ENCODE measurements around the gene SUPT20HL2.
"Not testable (repeated sequence)": the region's sequence is repeated elsewhere in the genome, so short reads cannot be mapped to it uniquely, and the experiment has no call there.

Gene SUPT20HL2

DNA sequence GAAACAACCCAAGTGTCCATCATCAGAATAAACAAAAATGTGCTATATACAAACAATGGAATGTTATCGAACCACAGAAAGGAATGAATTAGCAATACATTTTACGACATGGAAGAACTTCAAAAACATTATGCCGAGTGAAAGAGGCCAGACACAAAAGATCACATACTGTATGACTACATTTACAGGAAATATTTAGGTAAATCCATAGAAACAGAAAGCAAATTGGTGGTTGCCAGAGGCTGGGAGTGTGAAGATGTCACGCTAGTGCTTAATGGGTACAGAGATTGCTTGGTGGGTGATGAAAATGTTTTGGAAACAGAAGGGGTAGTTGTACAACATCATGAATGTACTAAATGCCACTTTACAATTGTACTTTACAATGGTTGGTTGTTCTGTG, 5.1 kb downstream of the SUPT20HL2 start:
- not testable (repeated sequence) for DNase-seq

DNA sequence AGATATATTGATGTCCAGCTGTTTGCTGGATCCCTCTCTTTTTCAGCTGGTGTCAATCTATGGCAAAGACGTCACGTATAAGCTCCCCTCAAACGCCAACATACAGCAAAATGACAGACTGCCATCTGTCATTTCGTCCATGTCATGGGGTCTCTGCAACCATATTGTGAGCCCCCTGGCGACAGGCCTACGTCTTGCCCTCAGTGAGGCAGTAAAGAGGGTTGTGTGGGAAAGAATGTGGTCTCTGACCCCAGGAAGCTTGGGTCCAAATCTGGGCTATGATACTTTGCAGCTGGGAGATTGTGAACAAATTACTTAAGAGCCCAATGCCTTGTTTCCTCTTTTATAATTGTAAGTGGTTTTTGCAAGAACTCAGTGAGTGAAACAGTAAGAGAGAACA, 7.4 kb downstream of the SUPT20HL2 start:
- no peak for DNase-seq

DNA sequence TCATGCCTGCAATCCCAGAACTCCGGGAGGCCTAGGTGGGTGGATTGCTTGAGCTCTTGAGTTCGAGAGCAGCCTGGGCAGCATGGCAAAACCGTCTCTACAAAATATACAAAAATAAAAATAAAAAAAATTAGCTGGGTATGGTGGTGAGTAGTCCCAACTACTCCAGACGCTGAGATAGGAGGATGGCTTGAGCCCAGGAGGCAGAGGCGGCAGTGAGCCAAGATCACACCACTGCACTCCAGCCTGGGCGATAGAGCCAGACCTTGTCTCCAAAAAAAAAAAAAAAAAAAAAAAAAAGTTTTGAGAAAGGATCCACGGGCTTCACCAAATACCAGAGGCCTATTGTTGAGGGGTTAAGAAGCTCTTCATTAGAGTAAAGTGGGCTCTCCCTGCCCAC, 8.0 kb downstream of the SUPT20HL2 start:
- DNase-seq: no peak

DNA sequence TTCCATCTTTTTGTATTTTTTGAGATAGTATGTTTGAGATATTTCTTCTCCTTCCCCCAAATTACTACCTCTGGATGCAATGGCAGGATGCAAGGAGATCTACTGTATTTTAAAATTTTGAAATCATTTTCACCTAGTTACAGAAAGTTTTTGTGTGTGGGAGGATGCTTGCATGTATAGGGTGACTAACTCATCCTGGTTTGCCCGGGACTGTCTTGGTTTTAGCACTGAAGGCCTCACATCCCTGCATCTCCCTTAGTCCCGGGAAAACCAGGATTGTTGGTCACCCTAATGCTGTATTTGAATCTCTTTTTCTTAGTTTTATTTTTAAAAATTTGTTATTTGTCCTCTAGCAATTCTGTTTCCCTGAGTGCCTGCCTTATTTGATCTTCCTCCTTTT, 12.1 kb downstream of the SUPT20HL2 start:
- no peak for DNase-seq

GRCh38 chrX:24301060-24301459, 12.8 kb downstream of the SUPT20HL2 start:
- no peak for DNase-seq

DNA sequence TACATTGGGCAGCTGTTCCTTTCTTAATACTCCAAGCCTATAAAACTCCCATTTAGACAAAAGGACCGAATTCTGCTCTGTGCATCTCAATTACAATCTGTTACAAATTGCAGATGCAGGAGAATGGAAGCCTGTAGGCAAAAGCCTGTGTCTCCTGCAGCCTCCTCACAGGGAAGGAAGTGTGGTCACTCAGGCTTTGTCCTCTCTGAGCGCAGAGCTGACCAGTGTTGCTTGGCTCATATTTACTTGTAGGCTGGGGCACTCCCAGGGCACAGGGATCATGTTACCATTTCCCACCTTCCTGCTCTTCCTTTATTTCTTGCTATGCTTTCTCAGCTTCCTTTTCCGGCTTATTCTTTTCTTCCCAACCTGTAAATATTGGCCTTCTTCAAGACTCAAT, 15.7 kb downstream of the SUPT20HL2 start:
- DNase-seq: no peak

DNA sequence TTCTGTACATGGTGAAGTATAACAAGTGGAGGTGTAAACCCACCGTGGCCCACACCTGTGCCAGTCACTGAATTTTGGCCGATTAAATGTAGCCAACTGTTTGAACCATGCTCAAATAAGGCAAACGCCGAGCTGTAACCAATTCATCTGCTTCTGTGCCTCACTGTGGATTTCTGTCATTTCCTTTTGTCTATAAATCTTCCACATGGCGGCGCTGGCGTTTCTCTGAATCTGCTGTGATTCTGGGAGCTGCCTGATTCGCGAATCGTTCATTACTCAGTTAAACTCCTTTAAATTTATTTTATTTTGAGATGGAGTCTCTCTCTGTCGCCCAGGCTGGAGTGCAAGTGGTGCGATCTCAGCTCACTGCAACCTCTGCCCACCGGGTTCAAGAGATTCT, 19.2 kb downstream of the SUPT20HL2 start:
- no peak for DNase-seq

DNA sequence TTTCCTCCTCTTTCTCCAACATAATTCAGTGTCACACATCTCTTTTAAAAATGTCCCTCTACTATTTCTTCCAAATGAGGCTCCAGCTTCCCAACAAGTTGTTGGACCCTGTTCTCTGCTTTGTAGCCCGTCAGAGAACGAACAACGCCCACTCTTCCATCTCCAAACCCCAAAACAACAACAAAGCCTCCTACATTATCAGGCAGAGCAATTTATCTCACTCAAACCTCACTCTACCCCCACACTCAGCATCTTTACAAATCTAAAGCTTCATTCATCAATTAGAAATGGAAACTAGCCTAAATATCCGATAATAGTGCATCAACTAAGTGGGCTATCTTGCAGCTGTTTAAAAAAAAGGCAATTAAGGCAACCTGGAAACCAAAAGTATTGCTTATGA, 20.5 kb downstream of the SUPT20HL2 start:
- no peak for DNase-seq

DNA sequence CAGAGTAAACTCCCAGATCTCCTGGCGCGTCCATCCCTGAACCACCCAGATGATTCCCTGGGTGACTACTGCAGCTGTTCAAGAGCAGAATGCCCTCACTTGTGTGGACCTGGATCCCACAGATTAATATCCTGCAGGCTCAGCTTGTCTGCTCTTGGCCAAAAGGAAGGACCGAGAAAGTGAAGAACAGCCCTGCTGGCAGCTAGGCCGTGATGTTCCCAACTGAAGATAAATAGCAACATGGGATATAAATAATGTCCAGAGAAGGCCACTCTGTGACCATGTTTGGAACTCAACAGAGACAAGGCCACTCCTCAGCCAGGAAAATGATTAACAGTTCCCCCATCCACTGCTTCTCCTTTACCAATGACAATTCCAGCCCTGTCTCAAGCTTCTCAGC, 21.5 kb downstream of the SUPT20HL2 start:
- no peak for DNase-seq

- no peak for DNase-seq
Measured at GRCh38 chrX:24285082-24285481, 28.8 kb downstream of the SUPT20HL2 start.

DNA sequence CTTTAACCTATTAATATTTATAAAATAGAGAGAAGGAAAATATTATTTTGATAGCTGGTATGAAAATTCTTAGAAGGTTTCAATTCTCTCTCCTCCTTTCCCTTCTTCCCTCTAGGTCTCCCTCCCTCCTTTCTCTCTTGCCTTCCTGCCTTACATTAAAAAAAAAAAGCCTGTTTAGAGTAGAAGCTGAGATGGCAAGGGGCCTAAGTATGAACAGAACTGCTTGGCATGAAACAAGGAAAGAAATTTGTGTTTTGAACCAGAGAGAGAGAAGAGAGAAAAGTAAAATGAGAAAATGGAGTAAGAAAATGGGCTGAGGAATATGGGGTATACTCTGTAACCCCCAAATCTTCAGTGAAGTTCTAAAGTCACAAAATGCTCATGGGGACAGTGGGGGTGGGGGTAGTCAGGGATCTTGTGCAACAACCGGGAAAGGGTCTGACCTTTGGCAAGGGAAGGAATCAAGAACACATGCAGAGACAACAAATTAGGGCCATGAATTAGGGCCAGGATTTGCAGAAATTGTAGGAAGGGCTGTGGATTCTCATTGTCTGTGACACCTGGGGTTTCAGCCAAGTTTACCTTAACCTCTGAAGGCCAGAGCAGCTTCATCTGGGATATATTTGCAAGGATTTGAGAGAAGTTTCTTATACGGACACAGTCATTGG, 30.6 kb downstream of the SUPT20HL2 start:
- no peak for DNase-seq

- no peak for DNase-seq
Measured at GRCh38 chrX:24282381-24283126, 31.3 kb downstream of the SUPT20HL2 start.

DNA sequence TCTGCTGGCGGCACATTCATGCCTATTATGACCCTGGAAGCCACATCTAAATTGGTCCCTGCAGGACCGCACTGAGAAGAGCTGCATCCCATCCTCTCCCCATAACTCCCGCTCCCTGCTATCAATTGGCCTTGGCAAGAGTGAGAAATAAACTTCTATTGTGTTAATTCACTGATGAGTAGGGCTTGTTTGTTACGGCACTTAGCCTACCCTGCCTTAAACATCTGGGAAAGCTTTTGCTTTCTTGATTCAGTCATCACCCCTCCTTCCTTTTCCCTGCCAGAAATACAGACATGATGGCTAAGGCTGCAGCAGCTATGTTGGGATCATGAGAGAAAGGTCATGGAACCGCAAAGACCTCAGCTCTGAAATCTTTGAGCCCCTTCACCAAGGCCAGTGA, 36.5 kb downstream of the SUPT20HL2 start:
- DNase-seq: no peak

- DNase-seq: no peak
Measured at GRCh38 chrX:24276015-24276414, 37.9 kb downstream of the SUPT20HL2 start.

DNA sequence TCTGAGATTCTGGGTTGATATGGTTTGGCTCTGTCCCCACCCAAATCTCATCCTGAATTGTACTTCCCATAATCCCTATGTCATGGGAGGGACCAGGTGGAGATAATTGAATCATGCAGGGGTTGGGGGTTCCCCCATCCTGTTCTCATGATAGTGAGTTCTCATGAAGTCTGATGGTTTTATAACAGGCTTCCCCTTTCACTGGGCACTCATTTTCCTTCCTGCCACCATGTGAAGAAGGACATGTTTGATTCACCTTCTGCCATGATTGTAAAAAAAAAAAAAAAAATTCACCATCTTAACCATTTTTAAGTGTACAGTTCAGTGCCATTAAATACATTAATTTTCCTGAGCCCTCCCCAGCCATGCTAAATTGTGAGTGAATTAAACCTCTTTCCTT, 42.6 kb downstream of the SUPT20HL2 start:
- no peak for DNase-seq

- no peak for DNase-seq
Measured at GRCh38 chrX:24268786-24269185, 45.1 kb downstream of the SUPT20HL2 start.

GRCh38 chrX:24266996-24267395, 46.9 kb downstream of the SUPT20HL2 start:
- no peak for DNase-seq

- no peak for DNase-seq
Measured at GRCh38 chrX:24264383-24264782, 49.5 kb downstream of the SUPT20HL2 start.

GRCh38 chrX:24262309-24262708, 51.6 kb downstream of the SUPT20HL2 start:
- DNase-seq: no peak

Measured in CD4-positive, alpha-beta T cell treated with Interferon gamma for 1 hour (primary cell).